Measurements from ENCODE around the gene TSPAN5.
A peak's percentile ranks its signal among the peaks of the same experiment; 100 is the strongest.

The TSPAN5 gene

GRCh38 chr4:98577956-98578355, 80.5 kb downstream of the TSPAN5 start:
- no peak for DNase-seq

- peak; percentile 58 for DNase-seq
These were observed 83.6 kb downstream of the TSPAN5 start for GRCh38 chr4:98574816-98575215.

- no peak for DNase-seq
These were observed 84.6 kb downstream of the TSPAN5 start for GRCh38 chr4:98573791-98574190.

GRCh38 chr4:98572697-98573096, 85.7 kb downstream of the TSPAN5 start:
- no peak for DNase-seq

- no peak for DNase-seq
These were observed 87.1 kb downstream of the TSPAN5 start for GRCh38 chr4:98571161-98571786.

- no peak for DNase-seq
These were observed 88.1 kb downstream of the TSPAN5 start for GRCh38 chr4:98570151-98570797.

DNA sequence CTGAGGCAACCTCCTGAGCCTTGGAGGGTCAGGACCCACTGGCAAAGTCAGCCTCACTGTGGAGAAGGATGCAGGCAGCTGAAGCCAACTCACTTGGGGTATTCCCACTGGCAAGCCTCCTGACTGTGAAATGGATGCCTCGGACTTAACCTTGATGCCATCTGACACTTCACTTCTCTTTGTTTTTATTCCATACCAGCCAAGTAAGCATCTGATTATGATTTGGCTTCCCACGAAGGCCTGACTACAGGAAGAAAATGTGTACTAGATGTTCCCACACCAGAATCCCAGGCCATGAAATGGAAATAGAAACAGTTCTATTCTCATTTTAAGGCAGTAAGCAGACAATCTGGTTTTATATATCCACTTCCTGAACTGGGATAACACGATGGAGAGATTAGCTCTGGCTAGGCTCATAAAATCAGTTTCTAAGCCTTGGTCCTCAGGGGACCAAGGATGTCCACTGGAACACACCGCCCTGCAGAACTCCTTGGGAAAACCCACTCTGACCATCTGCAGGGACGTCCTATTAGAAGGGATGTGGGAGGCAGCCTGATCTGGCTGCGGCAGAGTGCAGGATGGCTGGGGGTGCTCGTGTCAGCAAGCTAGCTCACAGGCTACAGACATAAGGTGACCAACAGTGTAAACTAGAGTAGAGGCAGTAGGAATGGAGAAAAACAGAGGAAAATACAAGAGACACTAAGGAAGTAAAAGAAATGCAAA, 89.3 kb downstream of the TSPAN5 start:
- no peak for DNase-seq

GRCh38 chr4:98567611-98568010, 90.8 kb downstream of the TSPAN5 start:
- DNase-seq = no peak

GRCh38 chr4:98566361-98567008, 91.9 kb downstream of the TSPAN5 start:
- DNase-seq = peak; percentile 70

- DNase-seq = no peak
These were observed 92.6 kb downstream of the TSPAN5 start for GRCh38 chr4:98565681-98566301.

DNA sequence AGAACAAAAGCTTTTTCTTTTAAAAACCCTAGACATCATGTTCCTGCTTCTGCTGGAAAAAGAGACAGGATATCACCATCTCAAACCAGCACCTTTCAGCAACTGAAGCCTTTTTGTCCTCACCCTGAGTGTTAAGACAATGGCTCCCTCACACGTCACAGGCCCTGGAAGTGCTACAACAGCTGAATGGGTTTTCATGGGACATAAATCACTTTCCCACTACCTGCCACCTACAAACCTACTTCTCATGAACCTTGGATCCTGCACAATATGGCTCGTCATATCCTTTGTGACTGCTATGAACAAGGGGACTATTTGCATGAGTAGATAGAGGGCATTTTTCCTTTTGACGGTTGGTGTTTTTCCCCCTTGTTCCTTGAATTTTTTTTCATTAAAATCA, 93.6 kb downstream of the TSPAN5 start:
- no peak for DNase-seq

- no peak for DNase-seq
These were observed 98.1 kb downstream of the TSPAN5 start for GRCh38 chr4:98560321-98560720.

DNA sequence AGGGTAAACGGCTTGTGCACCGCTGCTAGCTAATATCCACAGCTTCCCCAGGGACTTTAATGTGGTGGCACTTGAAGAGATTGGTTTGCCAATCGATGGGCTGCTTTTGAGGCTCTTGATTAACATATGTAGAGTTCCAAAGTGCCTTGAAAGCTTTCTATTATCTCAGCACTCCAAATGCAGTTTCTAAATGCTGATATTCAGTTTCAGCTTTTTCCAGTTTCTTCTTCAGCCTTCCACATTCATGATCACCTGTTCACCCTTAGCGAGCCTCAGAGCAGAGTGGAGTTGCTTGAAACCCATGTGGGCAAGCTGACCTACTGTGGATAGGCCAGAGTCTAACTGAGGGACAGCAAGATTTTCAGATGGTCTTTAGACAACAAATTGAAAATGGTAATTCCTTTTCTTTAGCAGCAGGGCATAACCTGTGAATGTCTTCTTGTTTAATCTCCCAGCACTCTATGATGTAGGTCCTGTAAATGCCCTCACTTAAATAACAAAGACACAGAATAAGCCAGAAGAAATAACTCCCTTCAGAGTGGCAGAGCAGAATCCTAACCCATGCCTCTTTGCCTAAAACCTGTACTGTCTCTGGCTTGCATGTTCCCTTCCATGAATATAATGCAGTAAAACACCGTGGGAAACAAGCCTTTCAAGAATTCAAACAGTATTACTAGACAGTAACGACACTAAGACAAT, 99.8 kb downstream of the TSPAN5 start:
- no peak for DNase-seq

- DNase-seq = no peak
These were observed 101.1 kb downstream of the TSPAN5 start for GRCh38 chr4:98557194-98557892.

DNA sequence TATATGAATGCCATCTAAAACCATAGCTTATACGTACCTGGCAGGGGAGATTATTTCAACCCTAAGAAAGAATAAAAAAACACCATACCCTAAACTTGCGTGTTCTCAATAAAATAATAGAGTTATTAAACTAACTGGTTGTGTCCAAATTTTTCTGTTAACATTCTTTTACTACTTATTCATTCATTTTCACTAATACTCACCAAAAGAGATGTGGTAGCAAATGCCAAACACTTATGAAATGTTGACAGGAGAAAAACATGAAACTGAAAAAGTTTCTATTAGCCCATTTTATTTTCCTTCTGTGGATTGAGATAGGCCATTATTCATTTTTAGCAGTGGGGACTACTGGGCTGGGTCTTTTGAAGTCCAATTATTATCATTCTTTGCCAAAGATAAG, 102.0 kb downstream of the TSPAN5 start:
- DNase-seq = no peak

- no peak for DNase-seq
These were observed 102.5 kb downstream of the TSPAN5 start for GRCh38 chr4:98555798-98556445.

DNA sequence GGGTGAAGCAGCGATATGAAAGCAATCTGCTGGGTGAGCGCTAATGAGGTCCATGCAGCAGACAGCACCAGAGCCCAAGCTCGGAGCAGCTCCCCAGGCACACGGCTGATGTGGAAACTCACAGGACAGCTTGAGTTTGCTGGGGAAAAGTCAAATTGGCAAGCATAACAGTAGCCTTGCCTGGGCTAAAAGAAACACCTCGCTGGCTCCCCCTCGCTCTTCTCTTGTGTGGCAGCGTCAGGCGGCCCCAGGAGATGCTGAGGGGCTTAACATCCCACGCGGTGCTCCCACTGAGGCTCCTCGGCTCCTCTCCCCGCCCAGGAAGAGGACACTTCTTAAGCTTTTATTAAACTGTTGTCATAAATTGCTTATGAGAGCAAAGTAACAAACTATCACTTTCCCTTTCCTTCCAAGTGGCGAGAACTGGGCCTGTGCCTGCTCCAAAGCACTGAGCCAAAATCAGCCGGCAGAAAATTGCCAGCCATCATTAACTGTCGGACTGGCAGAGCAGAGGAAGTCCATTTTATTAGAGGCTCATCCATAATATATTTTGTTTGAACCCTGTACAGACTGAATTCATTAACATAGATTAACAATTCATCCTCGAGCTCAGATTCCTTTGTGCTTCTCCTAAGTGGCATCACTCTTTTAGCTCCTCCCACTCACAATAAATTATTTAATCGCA, 111.4 kb downstream of the TSPAN5 start:
- DNase-seq = no peak

GRCh38 chr4:98544818-98545414, 113.5 kb downstream of the TSPAN5 start:
- DNase-seq = no peak

- DNase-seq = no peak
These were observed 114.1 kb downstream of the TSPAN5 start for GRCh38 chr4:98544141-98544817.

GRCh38 chr4:98542011-98542410, 116.4 kb downstream of the TSPAN5 start:
- DNase-seq = no peak

All from islet precursor cell (in vitro differentiated cells).